MM.1S (cell line): ENCODE measurements around the gene TRPT1.

Source experiments
- DNase-seq: peaks from one replicate; pipeline ENCODE4 v3.0.0-alpha.2; 2015
- H2AFZ ChIP-seq: fragments of 300-600 bp; sonication (generic); 2 replicates; pipeline ENCODE4 v1.6.0; 2016; ENCODE audit warnings: antibody characterized with exemption, low read length
- H3F3A ChIP-seq: fragments of 300-600 bp; sonication (generic); 2 replicates; pipeline ENCODE4 v1.6.1; 2016; ENCODE audit warnings: mild to moderate bottlenecking, antibody characterized with exemption, low read length, moderate library complexity, mixed read lengths; ENCODE audit not compliant: insufficient read depth
- H3K27ac ChIP-seq: fragments of 300-600 bp; sonication (generic); 2 replicates; pipeline ENCODE4 v1.5.1; 2016; ENCODE audit warnings: mild to moderate bottlenecking, low read length
- H3K27me3 ChIP-seq: fragments of 300-600 bp; sonication (generic); replicated peaks from 2 replicates; pipeline ENCODE4 v1.6.0; 2016; ENCODE audit warnings: low read length; ENCODE audit not compliant: insufficient read depth
- H3K36me3 ChIP-seq: fragments of 300-600 bp; sonication (generic); replicated peaks from 2 replicates; pipeline ENCODE4 v1.6.1; 2016; ENCODE audit warnings: mild to moderate bottlenecking, low read length, mixed read lengths; ENCODE audit not compliant: insufficient read depth
- H3K4me1 ChIP-seq: fragments of 300-600 bp; sonication (generic); 2 replicates; pipeline ENCODE4 v1.6.1; 2016; ENCODE audit warnings: low read length, mixed read lengths
- H3K4me2 ChIP-seq: fragments of 300-600 bp; sonication (generic); 2 replicates; pipeline ENCODE4 v1.6.0; 2016; ENCODE audit warnings: low read depth, low read length
- H3K4me3 ChIP-seq: fragments of 300-600 bp; sonication (generic); 2 replicates; pipeline ENCODE4 v1.5.1; 2016; ENCODE audit warnings: low read length, mixed read lengths
- H3K79me2 ChIP-seq: fragments of 300-600 bp; sonication (generic); 2 replicates; pipeline ENCODE4 v1.6.1; 2016; ENCODE audit warnings: mixed run types, low read length, mixed read lengths
- H3K9ac ChIP-seq: fragments of 300-600 bp; sonication (generic); 2 replicates; pipeline ENCODE4 v1.6.1; 2016; ENCODE audit warnings: low read length, mixed read lengths
- H3K9me2 ChIP-seq: fragments of 300-600 bp; sonication (generic); replicated peaks from 2 replicates; pipeline ENCODE4 v1.6.1; 2016; ENCODE audit warnings: mild to moderate bottlenecking, low read length, mixed read lengths; ENCODE audit not compliant: insufficient read depth
- H3K9me3 ChIP-seq: fragments of 300-600 bp; sonication (generic); replicated peaks from 2 replicates; pipeline ENCODE4 v1.6.1; 2016; ENCODE audit warnings: mild to moderate bottlenecking, low read length, mixed read lengths; ENCODE audit not compliant: insufficient read depth
- H4K20me1 ChIP-seq: fragments of 300-600 bp; sonication (generic); 2 replicates; pipeline ENCODE4 v1.6.1; 2016; ENCODE audit warnings: mild to moderate bottlenecking, low read length, moderate library complexity, mixed read lengths; ENCODE audit not compliant: insufficient read depth
- EZH2 ChIP-seq: fragments of 300-600 bp; sonication (generic); optimal IDR thresholded peaks from 2 replicates; pipeline ENCODE3; 2017; ENCODE audit warnings: low read depth, mild to moderate bottlenecking, antibody characterized with exemption, low read length, mixed read lengths
- EZH2phosphoT487 ChIP-seq: fragments of 300-600 bp; sonication (generic); IDR thresholded peaks from 2 replicates; pipeline ENCODE4 v1.6.1; 2018; ENCODE audit warnings: antibody characterized with exemption, low read length
- TF ChIP-seq, protein P1 (sequence below): fragments of 300-600 bp; sonication (generic); IDR thresholded peaks from 2 replicates; pipeline ENCODE4 v1.5.1; 2016; ENCODE audit warnings: antibody characterized with exemption, low read length, mixed read lengths

Gene TRPT1

DNA sequence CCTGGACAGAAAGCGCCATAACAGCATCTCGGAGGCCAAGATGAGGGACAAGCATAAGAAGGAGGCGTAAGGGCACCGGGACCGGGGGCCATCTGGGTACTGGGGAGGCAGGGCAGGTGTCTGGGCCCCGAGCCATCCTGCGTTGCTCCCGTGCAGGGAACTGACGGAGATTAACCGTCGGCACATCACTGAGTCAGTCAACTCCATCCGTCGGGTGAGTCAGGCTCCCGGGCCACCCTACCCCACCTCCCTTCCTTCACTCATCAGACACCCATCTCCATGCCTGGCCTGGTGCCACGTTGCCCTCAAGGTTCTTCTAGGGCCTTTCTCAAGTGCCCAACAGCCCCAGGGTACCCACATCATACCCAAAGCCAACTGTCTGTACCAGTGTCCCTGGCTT lies 40.4 kb upstream of the TRPT1 start:
- Histone ChIP-seq H3K4me3 (no peak overlapping the region), H3F3A (peaks cover 16% of the 10 kb centered on the region), H3K9ac (no peak overlapping the region), H2AFZ (no peak overlapping the region), H3K4me2 (no peak overlapping the region), H3K27me3 (no peaks in the 10 kb centered on the region), H3K9me3 (no peaks in the 10 kb centered on the region), H3K4me1 (no peaks in the 10 kb centered on the region), H3K36me3 (no peaks in the 10 kb centered on the region), H4K20me1 (no peaks in the 10 kb centered on the region), H3K9me2 (no peaks in the 10 kb centered on the region), H3K27ac (no peak overlapping the region), H3K79me2 (peaks cover under 1% of the 10 kb centered on the region; the same call in 1 of the 2 replicates)
- no peak for DNase-seq
- no peak for TF ChIP-seq EZH2
- no peak for TF ChIP-seq EZH2phosphoT487
- TF ChIP-seq, protein P1, sequence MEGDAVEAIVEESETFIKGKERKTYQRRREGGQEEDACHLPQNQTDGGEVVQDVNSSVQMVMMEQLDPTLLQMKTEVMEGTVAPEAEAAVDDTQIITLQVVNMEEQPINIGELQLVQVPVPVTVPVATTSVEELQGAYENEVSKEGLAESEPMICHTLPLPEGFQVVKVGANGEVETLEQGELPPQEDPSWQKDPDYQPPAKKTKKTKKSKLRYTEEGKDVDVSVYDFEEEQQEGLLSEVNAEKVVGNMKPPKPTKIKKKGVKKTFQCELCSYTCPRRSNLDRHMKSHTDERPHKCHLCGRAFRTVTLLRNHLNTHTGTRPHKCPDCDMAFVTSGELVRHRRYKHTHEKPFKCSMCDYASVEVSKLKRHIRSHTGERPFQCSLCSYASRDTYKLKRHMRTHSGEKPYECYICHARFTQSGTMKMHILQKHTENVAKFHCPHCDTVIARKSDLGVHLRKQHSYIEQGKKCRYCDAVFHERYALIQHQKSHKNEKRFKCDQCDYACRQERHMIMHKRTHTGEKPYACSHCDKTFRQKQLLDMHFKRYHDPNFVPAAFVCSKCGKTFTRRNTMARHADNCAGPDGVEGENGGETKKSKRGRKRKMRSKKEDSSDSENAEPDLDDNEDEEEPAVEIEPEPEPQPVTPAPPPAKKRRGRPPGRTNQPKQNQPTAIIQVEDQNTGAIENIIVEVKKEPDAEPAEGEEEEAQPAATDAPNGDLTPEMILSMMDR = no peak

DNA sequence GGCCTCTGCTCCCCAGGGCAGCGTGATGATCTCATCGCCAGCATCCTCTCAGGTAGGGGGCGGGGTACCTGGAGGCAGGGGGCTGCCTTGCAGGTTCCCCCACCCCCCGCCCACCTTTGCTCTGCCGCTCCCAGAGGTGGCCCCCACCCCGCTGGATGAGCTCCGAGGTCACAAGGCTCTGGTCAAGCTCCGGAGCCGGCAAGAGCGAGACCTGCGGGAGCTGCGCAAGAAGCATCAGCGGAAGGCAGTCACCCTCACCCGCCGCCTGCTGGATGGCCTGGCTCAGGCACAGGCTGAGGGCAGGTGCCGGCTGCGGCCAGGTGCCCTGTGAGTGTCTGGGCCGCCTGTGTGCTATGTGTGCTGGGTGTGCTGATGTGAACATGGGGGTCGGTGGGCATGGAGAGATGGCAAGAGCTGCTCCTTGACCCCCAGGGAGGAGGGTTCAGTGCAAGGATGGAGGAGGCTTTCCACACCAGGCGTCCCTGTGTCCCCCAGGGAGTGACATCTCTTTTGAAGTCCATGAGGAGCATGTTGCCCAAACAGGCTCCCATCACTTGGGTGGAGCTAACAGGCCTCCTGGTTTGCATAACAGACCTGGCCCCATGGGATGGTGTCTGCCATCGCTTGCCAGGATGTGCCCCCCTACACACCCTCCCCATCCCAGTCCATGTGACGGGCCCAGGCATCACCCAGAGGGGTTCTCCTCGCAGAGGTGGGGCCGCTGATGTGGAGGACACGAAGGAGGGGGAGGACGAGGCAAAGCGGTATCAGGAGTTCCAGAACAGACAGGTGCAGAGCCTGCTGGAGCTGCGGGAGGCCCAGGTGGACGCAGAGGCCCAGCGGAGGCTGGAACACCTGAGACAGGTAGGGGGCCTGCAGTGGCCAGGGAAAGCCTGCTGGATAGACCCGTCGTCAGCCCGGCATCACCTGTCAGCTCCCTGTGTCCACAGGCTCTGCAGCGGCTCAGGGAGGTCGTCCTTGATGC lies 39.5 kb upstream of the TRPT1 start:
- Histone ChIP-seq H4K20me1 (no peaks in the 10 kb centered on the region), H3K4me2 (no peak overlapping the region), H3K36me3 (no peaks in the 10 kb centered on the region), H3K4me3 (no peak overlapping the region), H3K27me3 (no peaks in the 10 kb centered on the region), H2AFZ (no peak overlapping the region), H3F3A (peaks cover 13% of the 10 kb centered on the region), H3K9ac (no peak overlapping the region), H3K9me2 (no peaks in the 10 kb centered on the region), H3K79me2 (no peaks in the 10 kb centered on the region; the same call in 1 of the 2 replicates), H3K27ac (no peak overlapping the region), H3K4me1 (no peaks in the 10 kb centered on the region), H3K9me3 (no peaks in the 10 kb centered on the region)
- TF ChIP-seq EZH2 (no peak), EZH2phosphoT487 (no peak)
- DNase-seq = no peak

DNA sequence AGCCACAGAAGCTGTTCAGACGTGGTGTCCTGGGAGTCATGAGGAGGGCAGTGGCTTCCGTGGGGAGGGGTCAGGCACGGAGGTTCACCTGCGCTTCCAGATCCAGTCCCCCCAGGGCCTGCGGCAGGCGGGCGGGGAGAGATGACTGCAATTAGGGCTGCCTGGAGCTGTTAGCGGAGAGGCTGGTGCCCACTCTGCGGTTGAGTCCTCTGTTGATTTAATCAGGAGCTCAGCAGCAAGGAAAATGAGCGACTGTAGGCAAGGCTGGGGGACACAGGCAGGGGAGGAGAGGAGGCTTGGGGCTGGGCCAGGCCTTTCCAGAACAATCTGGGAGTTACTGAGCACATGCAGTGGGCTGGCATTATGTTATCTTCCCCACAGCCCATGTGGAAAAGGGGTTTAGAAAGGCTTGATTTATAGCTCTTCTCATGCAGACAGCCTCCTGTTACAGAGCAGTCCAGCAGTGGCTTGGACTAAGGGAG lies 38.4 kb upstream of the TRPT1 start:
- H3K9me3 ChIP-seq = no peaks in the 10 kb centered on the region
- no peak overlapping the region for H3K4me3 ChIP-seq
- no peaks in the 10 kb centered on the region for H3K36me3 ChIP-seq
- no peak overlapping the region for H3K27ac ChIP-seq
- H4K20me1 ChIP-seq = no peaks in the 10 kb centered on the region
- no peak overlapping the region for H2AFZ ChIP-seq
- H3K9ac ChIP-seq = no peak overlapping the region
- H3K27me3 ChIP-seq = no peaks in the 10 kb centered on the region
- no peaks in the 10 kb centered on the region; the same call in 1 of the 2 replicates for H3K79me2 ChIP-seq
- H3K4me1 ChIP-seq = no peaks in the 10 kb centered on the region
- DNase-seq = no peak
- no peak overlapping the region for H3K4me2 ChIP-seq
- no peaks in the 10 kb centered on the region for H3K9me2 ChIP-seq
- no peak for TF ChIP-seq EZH2
- no peak for TF ChIP-seq EZH2phosphoT487
- TF ChIP-seq, protein P1 = no peak
- 0 out of 2 replicates have a peak, but pooled peaks cover 8% of the 10 kb centered on the region for H3F3A ChIP-seq
